Muscle layer of duodenum (tissue), 2 donors: Measurements from ENCODE around the gene CHD6.

ENCODE experiments used
- H3K27ac ChIP-seq: one replicate; pipeline ENCODE4 v1.7.0; 2013; ENCODE audit warnings: mild to moderate bottlenecking, low read length
- H3K27me3 ChIP-seq: one replicate; pipeline ENCODE4 v1.7.0; 2013; ENCODE audit warnings: low read depth, mild to moderate bottlenecking, control low read depth, low read length
- H3K36me3 ChIP-seq, 2 donors: one replicate each; pipeline ENCODE4 v1.7.0; 2013; ENCODE audit warnings: low read length in 2 of 2, control low read depth in 1 of 2, mild to moderate bottlenecking in 1 of 2; ENCODE audit not compliant: insufficient read depth in 2 of 2, control insufficient read depth in 1 of 2
- H3K4me1 ChIP-seq, 2 donors: one replicate each; pipeline ENCODE4 v1.7.0; 2013; ENCODE audit warnings: low read length in 2 of 2, mild to moderate bottlenecking in 2 of 2, control low read depth in 1 of 2, moderate library complexity in 1 of 2; ENCODE audit not compliant: insufficient read depth in 2 of 2, control insufficient read depth in 1 of 2
- H3K4me3 ChIP-seq, 2 donors: one replicate each; pipeline ENCODE4 v1.7.0; 2013; ENCODE audit warnings: low read length in 2 of 2, low read depth in 1 of 2, mild to moderate bottlenecking in 1 of 2
- H3K9me3 ChIP-seq, 2 donors: one replicate each; pipeline ENCODE4 v1.7.0; 2013; ENCODE audit warnings: low read length in 2 of 2, control low read depth in 1 of 2, mild to moderate bottlenecking in 1 of 2; ENCODE audit not compliant: control insufficient read depth in 1 of 2
- donor health status: healthy.

Gene CHD6

GRCh38 chr20:41476013-41476441 lies 142.2 kb downstream of the CHD6 start:
- H3K9me3 ChIP-seq = peaks cover 0 to 2% of the 10 kb centered on the region in 2 donors
- peaks cover 15 to 33% of the 10 kb centered on the region in 2 donors for H3K36me3 ChIP-seq
- no peaks in the 10 kb centered on the region for H3K27me3 ChIP-seq
- H3K27ac ChIP-seq = no peak overlapping the region
- no peak overlapping the region for H3K4me3 ChIP-seq
- no peaks in the 10 kb centered on the region for H3K4me1 ChIP-seq

- H3K4me1 ChIP-seq = no peaks in the 10 kb centered on the region
- no peaks in the 10 kb centered on the region for H3K27me3 ChIP-seq
- H3K4me3 ChIP-seq = no peak overlapping the region
- peaks cover 19 to 36% of the 10 kb centered on the region in 2 donors for H3K36me3 ChIP-seq
- H3K9me3 ChIP-seq = peaks cover 0 to 2% of the 10 kb centered on the region in 2 donors
- H3K27ac ChIP-seq = no peak overlapping the region
These were observed 142.7 kb downstream of the CHD6 start for GRCh38 chr20:41475503-41475902.

GRCh38 chr20:41470362-41471095 lies 147.6 kb downstream of the CHD6 start:
- no peak overlapping the region for H3K27ac ChIP-seq
- no peaks in the 10 kb centered on the region for H3K27me3 ChIP-seq
- H3K4me1 ChIP-seq = no peaks in the 10 kb centered on the region
- H3K9me3 ChIP-seq = no peaks in the 10 kb centered on the region
- H3K4me3 ChIP-seq = no peak overlapping the region
- H3K36me3 ChIP-seq = peaks cover 15 to 40% of the 10 kb centered on the region in 2 donors

- Histone ChIP-seq H3K4me3 (no peak overlapping the region), H3K9me3 (peaks cover 0 to 6% of the 10 kb centered on the region in 2 donors), H3K27me3 (no peaks in the 10 kb centered on the region), H3K4me1 (no peaks in the 10 kb centered on the region), H3K36me3 (peaks cover 21 to 46% of the 10 kb centered on the region in 2 donors), H3K27ac (no peak overlapping the region)
These were observed 148.3 kb downstream of the CHD6 start for GRCh38 chr20:41469868-41470267.

- H3K4me3 ChIP-seq = no peak overlapping the region
- H3K36me3 ChIP-seq = peaks cover 24 to 54% of the 10 kb centered on the region in 2 donors
These were observed 149.1 kb downstream of the CHD6 start for GRCh38 chr20:41468994-41469600.

GRCh38 chr20:41467690-41468089 lies 150.5 kb downstream of the CHD6 start:
- H3K4me1 ChIP-seq = no peaks in the 10 kb centered on the region
- H3K27ac ChIP-seq = no peak overlapping the region
- peaks cover 0 to 6% of the 10 kb centered on the region in 2 donors for H3K9me3 ChIP-seq
- no peaks in the 10 kb centered on the region for H3K27me3 ChIP-seq
- no peak overlapping the region for H3K4me3 ChIP-seq
- peaks cover 25 to 48% of the 10 kb centered on the region in 2 donors for H3K36me3 ChIP-seq

More at GRCh38 chr20:41468994-41469600, 149.1 kb downstream of the CHD6 start:
- H3K9me3 ChIP-seq = peaks cover 0 to 6% of the 10 kb centered on the region in 2 donors
- no peaks in the 10 kb centered on the region for H3K4me1 ChIP-seq
- no peak overlapping the region for H3K27ac ChIP-seq
- no peaks in the 10 kb centered on the region for H3K27me3 ChIP-seq

GRCh38 chr20:41467220-41467619 lies 151.0 kb downstream of the CHD6 start:
- H3K36me3 ChIP-seq = peaks cover 25 to 48% of the 10 kb centered on the region in 2 donors
- peaks cover 0 to 6% of the 10 kb centered on the region in 2 donors for H3K9me3 ChIP-seq
- no peaks in the 10 kb centered on the region for H3K4me1 ChIP-seq
- H3K27me3 ChIP-seq = no peaks in the 10 kb centered on the region
- H3K4me3 ChIP-seq = no peak overlapping the region
- no peak overlapping the region for H3K27ac ChIP-seq

- no peaks in the 10 kb centered on the region for H3K4me1 ChIP-seq
- no peak overlapping the region for H3K4me3 ChIP-seq
- peaks cover 0 to 6% of the 10 kb centered on the region in 2 donors for H3K9me3 ChIP-seq
- no peaks in the 10 kb centered on the region for H3K27me3 ChIP-seq
- no peak overlapping the region for H3K27ac ChIP-seq
- H3K36me3 ChIP-seq = peaks cover 23 to 37% of the 10 kb centered on the region in 2 donors
These were observed 154.6 kb downstream of the CHD6 start for GRCh38 chr20:41463567-41463966.

- Histone ChIP-seq H3K27me3 (no peaks in the 10 kb centered on the region), H3K4me1 (no peaks in the 10 kb centered on the region), H3K27ac (no peak overlapping the region), H3K4me3 (no peak overlapping the region), H3K36me3 (peaks cover 27 to 37% of the 10 kb centered on the region in 2 donors), H3K9me3 (peaks cover 0 to 6% of the 10 kb centered on the region in 2 donors)
These were observed 155.6 kb downstream of the CHD6 start for GRCh38 chr20:41462372-41463161.

GRCh38 chr20:41458761-41459160 lies 159.4 kb downstream of the CHD6 start:
- no peak overlapping the region for H3K27ac ChIP-seq
- peaks cover 43 to 46% of the 10 kb centered on the region in 2 donors for H3K36me3 ChIP-seq
- H3K9me3 ChIP-seq = no peaks in the 10 kb centered on the region
- no peaks in the 10 kb centered on the region for H3K27me3 ChIP-seq
- H3K4me1 ChIP-seq = no peaks in the 10 kb centered on the region
- H3K4me3 ChIP-seq = no peak overlapping the region
